Muscle layer of duodenum (tissue), 2 donors: ENCODE data around the gene KCNK5.

Experiments
- H3K27ac ChIP-seq: one replicate; pipeline ENCODE4 v1.7.0; 2013; ENCODE audit warnings: mild to moderate bottlenecking, low read length
- H3K27me3 ChIP-seq: one replicate; pipeline ENCODE4 v1.7.0; 2013; ENCODE audit warnings: low read depth, mild to moderate bottlenecking, control low read depth, low read length
- H3K36me3 ChIP-seq, 2 donors: one replicate each; pipeline ENCODE4 v1.7.0; 2013; ENCODE audit warnings: low read length in 2 of 2, control low read depth in 1 of 2, mild to moderate bottlenecking in 1 of 2; ENCODE audit not compliant: insufficient read depth in 2 of 2, control insufficient read depth in 1 of 2
- H3K4me1 ChIP-seq, 2 donors: one replicate each; pipeline ENCODE4 v1.7.0; 2013; ENCODE audit warnings: low read length in 2 of 2, mild to moderate bottlenecking in 2 of 2, control low read depth in 1 of 2, moderate library complexity in 1 of 2; ENCODE audit not compliant: insufficient read depth in 2 of 2, control insufficient read depth in 1 of 2
- H3K4me3 ChIP-seq, 2 donors: one replicate each; pipeline ENCODE4 v1.7.0; 2013; ENCODE audit warnings: low read length in 2 of 2, low read depth in 1 of 2, mild to moderate bottlenecking in 1 of 2
- H3K9me3 ChIP-seq, 2 donors: one replicate each; pipeline ENCODE4 v1.7.0; 2013; ENCODE audit warnings: low read length in 2 of 2, control low read depth in 1 of 2, mild to moderate bottlenecking in 1 of 2; ENCODE audit not compliant: control insufficient read depth in 1 of 2
- donor health status: healthy.

KCNK5 gene

DNA sequence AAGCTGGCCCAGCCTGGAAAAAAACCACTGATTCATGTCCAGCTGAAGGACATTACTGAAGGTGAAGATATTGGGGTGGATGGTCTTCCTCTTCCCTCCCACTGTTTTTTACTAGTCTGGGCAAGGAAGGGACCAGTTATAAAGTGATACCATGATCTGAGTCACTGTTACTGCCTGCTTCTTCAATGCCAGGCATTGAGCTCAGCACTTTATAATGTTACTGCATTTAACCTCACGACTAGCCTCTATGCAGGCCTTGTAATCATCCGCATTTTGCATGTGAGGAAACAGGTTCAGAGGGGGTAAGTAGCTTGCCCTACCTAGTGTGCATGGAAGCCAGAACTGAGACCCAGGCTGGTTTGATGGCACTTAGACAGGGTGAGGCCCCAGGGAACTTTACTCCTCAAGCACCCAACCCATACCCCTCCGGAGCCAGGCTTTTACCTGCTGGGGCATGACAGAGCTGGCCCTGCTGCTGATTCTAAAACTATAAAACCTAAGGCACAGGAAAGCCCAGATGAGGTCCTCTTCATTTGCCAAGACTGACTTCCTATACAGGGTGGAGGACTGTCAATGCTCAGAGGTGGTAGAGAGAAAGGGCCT, 11.0 kb upstream of the KCNK5 start:
- Histone ChIP-seq H3K27me3 (no peaks in the 10 kb centered on the region), H3K27ac (no peak overlapping the region), H3K9me3 (no peaks in the 10 kb centered on the region), H3K4me1 (no peaks in the 10 kb centered on the region), H3K4me3 (no peak overlapping the region), H3K36me3 (no peaks in the 10 kb centered on the region)

GRCh38 chr6:39239527-39240154, 10.4 kb upstream of the KCNK5 start:
- no peaks in the 10 kb centered on the region for H3K9me3 ChIP-seq
- H3K36me3 ChIP-seq, result no peaks in the 10 kb centered on the region
- no peak overlapping the region for H3K4me3 ChIP-seq
- no peaks in the 10 kb centered on the region for H3K27me3 ChIP-seq
- H3K27ac ChIP-seq, result no peak overlapping the region
- H3K4me1 ChIP-seq, result no peaks in the 10 kb centered on the region

DNA sequence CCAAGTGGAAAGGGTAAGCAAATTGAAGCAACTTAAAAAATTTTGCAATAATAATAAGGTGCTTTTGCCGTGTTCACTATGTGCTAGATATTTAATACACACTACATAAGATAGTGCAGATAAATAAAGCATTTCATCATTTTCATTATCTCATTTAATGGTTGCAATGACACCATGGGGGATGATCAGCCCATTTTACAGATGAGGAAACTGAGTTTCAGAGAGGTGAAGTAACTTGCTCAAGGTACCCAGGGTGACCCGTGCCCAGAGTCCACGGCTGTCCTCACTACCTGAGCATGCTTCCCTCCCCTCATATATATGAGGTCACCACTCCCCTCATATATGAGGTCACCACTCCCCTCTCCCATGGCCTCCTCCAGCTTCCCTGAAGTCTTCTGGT, 7.5 kb upstream of the KCNK5 start:
- Histone ChIP-seq H3K4me1 (no peaks in the 10 kb centered on the region), H3K4me3 (no peak overlapping the region), H3K27ac (no peak overlapping the region), H3K27me3 (no peaks in the 10 kb centered on the region), H3K9me3 (no peaks in the 10 kb centered on the region), H3K36me3 (no peaks in the 10 kb centered on the region)

DNA sequence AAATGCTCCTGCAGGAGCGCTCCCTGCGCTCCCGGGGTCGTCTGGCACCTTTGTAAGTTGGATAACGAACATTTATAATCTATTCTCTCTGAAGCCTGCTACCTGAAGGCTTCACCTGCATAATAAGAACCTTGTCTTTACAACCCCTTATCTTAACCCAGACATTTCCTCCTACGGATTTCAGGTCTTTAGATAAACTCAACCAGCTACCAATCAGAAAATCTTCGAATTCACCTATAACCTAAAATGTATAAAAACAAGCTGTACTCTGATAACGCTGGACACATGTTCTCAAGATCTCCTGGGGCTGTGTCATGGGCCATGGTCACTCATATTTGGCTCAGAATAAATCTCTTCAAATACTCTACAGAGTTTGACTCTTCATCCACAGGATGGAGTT, 4.1 kb upstream of the KCNK5 start:
- H3K4me3 ChIP-seq, result no peak overlapping the region
- peaks cover 0 to 16% of the 10 kb centered on the region in 2 donors for H3K4me1 ChIP-seq
- H3K36me3 ChIP-seq, result no peaks in the 10 kb centered on the region
- H3K9me3 ChIP-seq, result no peaks in the 10 kb centered on the region
- H3K27ac ChIP-seq, result no peak overlapping the region
- H3K27me3 ChIP-seq, result peaks cover 4% of the 10 kb centered on the region

DNA sequence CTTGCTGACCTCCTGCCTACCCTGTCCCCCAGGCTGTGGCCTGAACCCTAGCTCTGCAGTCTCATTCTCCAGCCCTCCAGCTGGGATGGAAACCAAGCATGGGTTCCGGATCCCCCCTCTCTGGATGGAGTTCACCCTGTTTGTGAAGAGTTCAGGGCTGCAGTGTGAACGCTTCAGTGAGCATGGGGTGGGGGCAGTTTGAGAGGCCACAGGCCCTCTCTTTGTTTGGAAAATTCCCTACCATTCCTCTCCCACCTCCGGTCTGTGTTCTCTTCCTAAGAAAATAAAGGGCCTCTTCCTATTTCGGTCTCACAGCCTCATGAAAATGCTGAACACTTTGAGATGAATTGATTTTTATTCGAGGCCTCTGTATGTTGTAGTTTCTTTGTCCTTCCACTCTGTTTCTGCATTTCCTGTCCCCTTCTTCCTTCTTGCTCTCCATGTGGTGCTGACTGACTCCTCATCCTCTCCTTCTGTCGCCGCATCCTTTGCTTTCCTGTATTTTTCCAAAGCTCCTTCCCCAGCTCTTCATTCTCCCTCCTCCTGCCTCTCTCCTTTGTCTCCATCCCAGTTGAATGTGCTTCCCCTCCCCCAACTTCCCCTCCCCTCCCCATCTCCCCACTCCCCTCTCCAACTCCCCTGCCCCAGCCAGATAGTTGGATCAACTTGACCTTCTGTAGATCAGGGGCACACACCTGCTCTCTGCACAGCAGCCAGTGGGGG, 2.4 kb upstream of the KCNK5 start:
- Histone ChIP-seq H3K9me3 (no peaks in the 10 kb centered on the region), H3K4me3 (no peak overlapping the region), H3K27me3 (peaks cover 4% of the 10 kb centered on the region), H3K36me3 (no peaks in the 10 kb centered on the region), H3K4me1 (peaks cover 0 to 19% of the 10 kb centered on the region in 2 donors), H3K27ac (no peak overlapping the region)

GRCh38 chr6:39230654-39231035, 1.4 kb upstream of the KCNK5 start:
- H3K9me3 ChIP-seq, result no peaks in the 10 kb centered on the region
- no peak overlapping the region for H3K27ac ChIP-seq
- no peak overlapping the region for H3K4me3 ChIP-seq
- H3K36me3 ChIP-seq, result no peaks in the 10 kb centered on the region
- peaks cover 4 to 20% of the 10 kb centered on the region in 2 donors for H3K4me1 ChIP-seq
- peaks cover 4% of the 10 kb centered on the region for H3K27me3 ChIP-seq

- Histone ChIP-seq H3K4me1 (peaks cover 4 to 28% of the 10 kb centered on the region in 2 donors), H3K9me3 (no peaks in the 10 kb centered on the region), H3K36me3 (no peaks in the 10 kb centered on the region), H3K4me3 (peak overlapping the region; percentile 69 to 76), H3K27me3 (peaks cover 4% of the 10 kb centered on the region), H3K27ac (peak overlapping the region; percentile 71)
Observed at GRCh38 chr6:39228111-39228971, 934 bp downstream of the KCNK5 start.

GRCh38 chr6:39227476-39227875, 1.8 kb downstream of the KCNK5 start:
- H3K27ac ChIP-seq, result peak overlapping the region; percentile 71
- peaks cover 4 to 28% of the 10 kb centered on the region in 2 donors for H3K4me1 ChIP-seq
- H3K4me3 ChIP-seq, result peak overlapping the region; percentile 69 to 76
- H3K27me3 ChIP-seq, result peaks cover 4% of the 10 kb centered on the region
- H3K9me3 ChIP-seq, result no peaks in the 10 kb centered on the region
- no peaks in the 10 kb centered on the region for H3K36me3 ChIP-seq

GRCh38 chr6:39226639-39227329, 2.5 kb downstream of the KCNK5 start:
- Histone ChIP-seq H3K36me3 (no peaks in the 10 kb centered on the region), H3K9me3 (no peaks in the 10 kb centered on the region), H3K4me3 (peak overlapping the region; percentile 69 to 76)

GRCh38 chr6:39225946-39226437, 3.3 kb downstream of the KCNK5 start:
- peaks cover 4% of the 10 kb centered on the region for H3K27me3 ChIP-seq
- no peaks in the 10 kb centered on the region for H3K36me3 ChIP-seq
- H3K4me1 ChIP-seq, result peaks cover 4 to 28% of the 10 kb centered on the region in 2 donors
- no peaks in the 10 kb centered on the region for H3K9me3 ChIP-seq
- peak overlapping the region; percentile 26 to 69 for H3K4me3 ChIP-seq
- peak overlapping the region; percentile 45 for H3K27ac ChIP-seq

More at GRCh38 chr6:39226639-39227329, 2.5 kb downstream of the KCNK5 start:
- Histone ChIP-seq H3K27me3 (peaks cover 4% of the 10 kb centered on the region), H3K27ac (peak overlapping the region; percentile 71), H3K4me1 (peaks cover 4 to 28% of the 10 kb centered on the region in 2 donors)
